K562 (cell line): ENCODE data around the gene PODXL.

ENCODE experiments used
- ARID4B ChIP-seq: sonication (generic); formaldehyde crosslinking; IDR thresholded peaks from 2 replicates; pipeline ENCODE4 v1.8.0; 2022; ENCODE audit warnings: mild to moderate bottlenecking, missing genetic modification reagents
- E2F6 ChIP-seq, 2 experiments: IDR thresholded peaks; 2 replicates each; pipeline ENCODE4 v1.6.1; 2011; ENCODE audit warnings: borderline replicate concordance in 1 of 2, control low read depth in 1 of 2, low read depth in 1 of 2, low read length in 1 of 2, mild to moderate bottlenecking in 1 of 2, mixed read lengths in 1 of 2, moderate library complexity in 1 of 2; ENCODE audit not compliant: insufficient read depth in 1 of 2, insufficient read length in 1 of 2, poor library complexity in 1 of 2, severe bottlenecking in 1 of 2; ENCODE audit errors: extremely low read depth in 1 of 2
- HDAC2 ChIP-seq: fragments of 450-650 bp; IDR thresholded peaks from 2 replicates; pipeline ENCODE4 v1.6.1; 2016; ENCODE audit warnings: mild to moderate bottlenecking
- JUN ChIP-seq, 2 experiments: sonication (generic) in 1 of 2; formaldehyde crosslinking in 1 of 2; IDR thresholded peaks; 2 replicates each; pipeline versions ENCODE4 v1.6.1 to v1.8.0; 2012 to 2022; ENCODE audit warnings: borderline replicate concordance in 2 of 2, mild to moderate bottlenecking in 2 of 2, improper control_type of control experiment in 1 of 2, low read depth in 1 of 2, low read length in 1 of 2, missing genetic modification reagents in 1 of 2
- NBN ChIP-seq: fragments of 450-650 bp; IDR thresholded peaks from 2 replicates; pipeline ENCODE4 v1.6.1; 2016; ENCODE audit warnings: low read depth, mild to moderate bottlenecking
- PCBP1 ChIP-seq: fragments of 200-400 bp; formaldehyde crosslinking; IDR thresholded peaks from 2 replicates; pipeline ENCODE4 v1.6.1; 2018; ENCODE audit warnings: mild to moderate bottlenecking, low read depth, low read length; ENCODE audit not compliant: poor library complexity, severe bottlenecking
- POLR2A ChIP-seq: fragments of 450-650 bp; conservative IDR thresholded peaks from 2 replicates; pipeline ENCODE4 v1.6.1; 2016
- TCF3 ChIP-seq: sonication (generic); formaldehyde crosslinking; IDR thresholded peaks from 2 replicates; pipeline ENCODE4 v1.4.0; 2020; ENCODE audit warnings: mild to moderate bottlenecking, missing genetic modification reagents
- ZBTB1 ChIP-seq: sonication (generic); formaldehyde crosslinking; IDR thresholded peaks from 2 replicates; pipeline ENCODE4 v1.8.1; 2023; ENCODE audit warnings: missing genetic modification reagents, low read depth, mild to moderate bottlenecking, borderline replicate concordance
- ZNF174 ChIP-seq: fragments of 250-450 bp; sonication (Bioruptor Pico); IDR thresholded peaks from 2 replicates; pipeline ENCODE4 v1.4.0; 2020; ENCODE audit warnings: mild to moderate bottlenecking

- TF ChIP-seq PCBP1 (no peak), HDAC2 (no peak), ZNF174 (CRISPR knock-in tag) (no peak), ARID4B (CRISPR knock-in tag) (no peak), TCF3 (no peak), E2F6 (IDR thresholded peaks at IDR 0.05; ENCODE audit: borderline replicate concordance in 1 of 2, extremely low read depth in 1 of 2, insufficient read depth in 1 of 2, insufficient read length in 1 of 2, low read depth in 1 of 2, low read length in 1 of 2, poor library complexity in 1 of 2, severe bottlenecking in 1 of 2) (no peak), ZBTB1 (CRISPR knock-in tag) (no peak), JUN (IDR thresholded peaks at IDR 0.05; ENCODE audit: borderline replicate concordance, low read depth, low read length) (no peak), JUN (CRISPR knock-in tag; IDR thresholded peaks at IDR 0.05; ENCODE audit: borderline replicate concordance) (no peak), POLR2A (no peak), NBN (no peak)
Measured at GRCh38 chr7:131529179-131529578, 27.2 kb downstream of the PODXL start.
